C4-2B (cell line): ENCODE measurements around the gene PDE4DIP.
"Not testable (repeated sequence)": the region's sequence is repeated elsewhere in the genome, so short reads cannot be mapped to it uniquely, and the experiment has no call there.

Experiments
- CTCF ChIP-seq: fragments of 450-650 bp; conservative IDR thresholded peaks from 2 replicates; pipeline ENCODE4 v1.5.1; 2017; ENCODE audit warnings: mild to moderate bottlenecking
- ZFX ChIP-seq: fragments of 450-650 bp; IDR thresholded peaks from 2 replicates; pipeline ENCODE4 v1.6.1; 2017

DNA sequence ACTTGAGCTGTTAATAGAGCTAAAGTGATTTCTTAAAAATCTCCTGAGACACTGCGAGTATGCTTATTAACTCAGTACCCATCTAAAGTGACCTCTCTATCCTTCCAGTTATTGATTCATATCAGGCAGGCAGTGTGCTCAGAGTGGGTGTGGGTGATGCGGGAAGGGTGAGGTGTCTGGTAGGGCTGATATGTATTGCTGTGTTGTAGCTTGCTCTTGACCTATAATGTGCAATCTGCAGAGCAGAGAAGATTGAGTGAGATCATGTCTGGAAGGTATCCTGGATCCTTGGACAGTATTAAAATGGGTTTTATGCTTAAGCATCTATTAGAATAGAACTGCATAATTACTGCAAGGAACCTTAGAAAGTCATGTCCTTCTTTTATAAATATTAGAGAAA is 15.8 kb downstream of the PDE4DIP start:
- not testable (repeated sequence) for TF ChIP-seq CTCF, ZFX
